ENCODE data around the gene CD4. TPM values are rescaled to one million over a fixed set of nuclear protein-coding genes. Genes with fewer than 3 reads are reported as not detected.

CD4 gene
- total RNA-seq, 2 donors from 2014 or later = 0.77 to 1.3 TPM

- no peak overlapping the region for H3K9ac ChIP-seq (ENCODE audit: extremely low read depth, low read length, poor library complexity, severe bottlenecking)
- H3K4me1 Mint-ChIP-seq = peaks cover 28% of the 10 kb centered on the region
- WGBS, 2 experiments (ENCODE audit: insufficient coverage in 1 of 2, insufficient read length in 1 of 2) = 5 to 13% methylated on average over 3 to 7 of the region's 8 CpGs
- peaks cover 17% of the 10 kb centered on the region for H3K36me3 ChIP-seq (ENCODE audit: control insufficient read depth, insufficient read depth, low read length)
- peaks cover 16% of the 10 kb centered on the region for H3K27me3 ChIP-seq (ENCODE audit: control insufficient read depth, insufficient read depth, low read length, poor library complexity, severe bottlenecking)
- H3K36me3 Mint-ChIP-seq (ENCODE audit: low read depth) = peaks cover 17% of the 10 kb centered on the region
- peaks cover 53% of the 10 kb centered on the region for H3K27me3 Mint-ChIP-seq (ENCODE audit: insufficient read depth)
- peak overlapping the region; percentile 61 for H3K27ac ChIP-seq (ENCODE audit: low read depth, low read length)
- peak; percentile 97 for DNase-seq
- H3K9me3 Mint-ChIP-seq = no peaks in the 10 kb centered on the region
- H3K4me1 ChIP-seq (ENCODE audit: control insufficient read depth, insufficient read depth, low read length) = peaks cover 2% of the 10 kb centered on the region
- no peaks in the 10 kb centered on the region for H3K9me3 ChIP-seq (ENCODE audit: control insufficient read depth, low read length)
- TF ChIP-seq, protein P1, sequence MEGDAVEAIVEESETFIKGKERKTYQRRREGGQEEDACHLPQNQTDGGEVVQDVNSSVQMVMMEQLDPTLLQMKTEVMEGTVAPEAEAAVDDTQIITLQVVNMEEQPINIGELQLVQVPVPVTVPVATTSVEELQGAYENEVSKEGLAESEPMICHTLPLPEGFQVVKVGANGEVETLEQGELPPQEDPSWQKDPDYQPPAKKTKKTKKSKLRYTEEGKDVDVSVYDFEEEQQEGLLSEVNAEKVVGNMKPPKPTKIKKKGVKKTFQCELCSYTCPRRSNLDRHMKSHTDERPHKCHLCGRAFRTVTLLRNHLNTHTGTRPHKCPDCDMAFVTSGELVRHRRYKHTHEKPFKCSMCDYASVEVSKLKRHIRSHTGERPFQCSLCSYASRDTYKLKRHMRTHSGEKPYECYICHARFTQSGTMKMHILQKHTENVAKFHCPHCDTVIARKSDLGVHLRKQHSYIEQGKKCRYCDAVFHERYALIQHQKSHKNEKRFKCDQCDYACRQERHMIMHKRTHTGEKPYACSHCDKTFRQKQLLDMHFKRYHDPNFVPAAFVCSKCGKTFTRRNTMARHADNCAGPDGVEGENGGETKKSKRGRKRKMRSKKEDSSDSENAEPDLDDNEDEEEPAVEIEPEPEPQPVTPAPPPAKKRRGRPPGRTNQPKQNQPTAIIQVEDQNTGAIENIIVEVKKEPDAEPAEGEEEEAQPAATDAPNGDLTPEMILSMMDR (conservative IDR thresholded peaks at IDR 0.05) = no peak
- H3K4me3 Mint-ChIP-seq = peak overlapping the region; percentile 99
- H3K27ac Mint-ChIP-seq = peak overlapping the region; percentile 67
- H3K4me3 ChIP-seq (ENCODE audit: low read length) = no peak overlapping the region
These were observed 38.1 kb downstream of the CD4 start for GRCh38 chr12:6827437-6827911.

DNA sequence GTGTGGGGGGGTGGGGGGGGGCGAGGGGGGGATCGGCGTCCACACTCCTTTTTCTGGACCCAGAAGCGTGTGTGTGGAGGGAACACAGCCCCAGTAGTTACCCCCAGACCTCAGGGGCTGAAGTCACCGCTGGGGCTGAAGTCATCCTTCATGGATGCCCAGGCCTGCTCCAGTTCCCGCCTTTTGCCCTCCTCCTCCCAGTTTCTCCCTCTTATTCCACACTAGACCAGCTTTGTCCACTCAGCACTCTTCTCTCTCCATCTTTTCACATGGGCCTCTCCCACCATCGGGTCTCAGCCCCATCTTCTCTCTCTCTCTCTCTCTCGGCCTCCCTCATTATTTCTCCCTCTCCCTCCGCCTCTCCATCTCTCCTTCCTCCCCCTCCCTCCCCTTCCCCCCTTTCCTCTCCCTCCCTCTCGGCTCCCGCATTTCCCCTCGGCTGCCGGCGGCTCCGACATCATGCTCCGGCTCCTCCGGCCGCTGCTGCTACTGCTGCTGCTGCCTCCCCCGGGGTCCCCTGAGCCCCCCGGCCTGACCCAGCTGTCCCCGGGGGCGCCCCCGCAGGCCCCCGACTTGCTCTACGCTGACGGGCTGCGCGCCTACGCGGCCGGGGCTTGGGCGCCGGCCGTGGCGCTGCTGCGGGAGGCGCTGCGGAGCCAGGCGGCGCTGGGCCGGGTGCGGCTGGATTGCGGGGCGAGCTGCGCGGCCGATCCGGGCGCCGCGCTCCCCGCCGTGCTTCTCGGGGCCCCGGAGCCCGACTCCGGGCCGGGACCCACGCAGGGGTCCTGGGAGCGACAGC lies 38.9 kb downstream of the CD4 start, which contains the start of gene P3H3:
P3H3 (plus strand) TSS at position 426 of the 799 bp plus-strand sequence; CDS start at position 460, 34 bp downstream.
- Histone ChIP-seq H3K27ac (ENCODE audit: low read depth, low read length) (peak within 1 kb of the TSS; percentile 72), H3K4me3 (ENCODE audit: low read length) (peak within 1 kb of the TSS; percentile 93), H3K9ac (ENCODE audit: extremely low read depth, low read length, poor library complexity, severe bottlenecking) (peak within 1 kb of the TSS; percentile 93), H3K27me3 (ENCODE audit: control insufficient read depth, insufficient read depth, low read length, poor library complexity, severe bottlenecking) (peaks cover 9% of the 10 kb centered on the region), H3K36me3 (ENCODE audit: control insufficient read depth, insufficient read depth, low read length) (peaks cover 19% of the 10 kb centered on the region), H3K9me3 (ENCODE audit: control insufficient read depth, low read length) (no peaks in the 10 kb centered on the region), H3K4me1 (ENCODE audit: control insufficient read depth, insufficient read depth, low read length) (peaks cover 2% of the 10 kb centered on the region)
- Mint-ChIP-seq H3K27me3 (ENCODE audit: insufficient read depth) (peaks cover 46% of the 10 kb centered on the region), H3K4me3 (peak within 1 kb of the TSS; percentile 99), H3K9me3 (no peaks in the 10 kb centered on the region), H3K36me3 (ENCODE audit: low read depth) (peaks cover 19% of the 10 kb centered on the region), H3K4me1 (peaks cover 22% of the 10 kb centered on the region), H3K27ac (peak within 1 kb of the TSS; percentile 97)
- TF ChIP-seq, protein P1 (conservative IDR thresholded peaks at IDR 0.05) = no peak
- peak; percentile 90 for DNase-seq
- 1 to 4% methylated on average over 12 to 57 of the region's 60 CpGs for WGBS, 2 experiments (ENCODE audit: insufficient coverage in 1 of 2, insufficient read length in 1 of 2)

DNA sequence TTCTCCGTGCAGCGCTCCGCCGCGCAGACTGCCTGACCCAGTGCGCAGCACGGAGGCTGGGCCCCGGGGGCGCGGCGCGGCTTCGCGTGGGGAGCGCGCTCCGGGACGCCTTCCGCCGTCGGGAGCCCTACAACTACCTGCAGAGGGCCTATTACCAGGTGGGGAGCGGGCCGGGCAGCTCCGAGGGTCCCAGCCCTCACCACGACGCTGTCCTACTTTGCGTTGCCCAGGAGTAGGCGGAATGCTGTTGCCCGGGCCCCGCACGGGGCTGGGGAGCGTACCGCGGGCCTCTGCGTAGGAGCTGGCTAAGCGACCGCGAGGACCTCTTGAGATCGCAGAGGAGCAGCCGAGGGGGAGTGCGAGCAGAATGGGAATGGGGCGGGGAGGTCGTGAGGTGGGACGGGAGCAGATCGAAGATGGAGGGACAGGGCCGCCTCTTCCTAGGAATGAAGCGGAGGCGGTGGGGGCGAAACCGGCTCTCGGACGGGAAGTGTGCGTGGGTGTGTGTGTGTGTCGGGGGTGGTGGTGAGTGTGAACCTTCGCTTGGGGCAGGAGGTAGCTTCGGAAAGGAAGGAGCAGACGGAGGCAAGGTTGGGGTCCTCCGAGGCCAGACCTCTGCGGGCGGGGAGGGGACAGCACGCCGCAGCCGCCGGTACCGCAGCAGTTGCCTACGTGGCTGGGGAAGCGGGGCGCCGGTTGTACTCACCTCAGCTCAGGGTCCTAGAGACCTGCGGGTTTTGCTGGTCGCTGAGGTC lies 39.6 kb downstream of the CD4 start:
- WGBS, 2 experiments (ENCODE audit: insufficient coverage in 1 of 2, insufficient read length in 1 of 2) = 0% methylated on average over 39 to 71 of the region's 71 CpGs
- TF ChIP-seq, protein P1 (conservative IDR thresholded peaks at IDR 0.05) = no peak
- peaks cover 2% of the 10 kb centered on the region for H3K4me1 ChIP-seq (ENCODE audit: control insufficient read depth, insufficient read depth, low read length)
- Mint-ChIP-seq H3K4me3 (peak overlapping the region; percentile 99), H3K27me3 (ENCODE audit: insufficient read depth) (peaks cover 39% of the 10 kb centered on the region), H3K36me3 (ENCODE audit: low read depth) (peaks cover 27% of the 10 kb centered on the region), H3K27ac (peak overlapping the region; percentile 97), H3K4me1 (peaks cover 21% of the 10 kb centered on the region), H3K9me3 (no peaks in the 10 kb centered on the region)
- no peaks in the 10 kb centered on the region for H3K9me3 ChIP-seq (ENCODE audit: control insufficient read depth, low read length)
- peak overlapping the region; percentile 93 for H3K4me3 ChIP-seq (ENCODE audit: low read length)
- H3K27me3 ChIP-seq (ENCODE audit: control insufficient read depth, insufficient read depth, low read length, poor library complexity, severe bottlenecking) = peaks cover 6% of the 10 kb centered on the region
- H3K9ac ChIP-seq (ENCODE audit: extremely low read depth, low read length, poor library complexity, severe bottlenecking) = peak overlapping the region; percentile 93
- peak overlapping the region; percentile 57 for H3K27ac ChIP-seq (ENCODE audit: low read depth, low read length)
- H3K36me3 ChIP-seq (ENCODE audit: control insufficient read depth, insufficient read depth, low read length) = peaks cover 27% of the 10 kb centered on the region
- peak; percentile 93 for DNase-seq
